Ishikawa (cell line): Measurements from ENCODE around the gene JARID2.

ENCODE experiments used
- CEBPB ChIP-seq: IDR thresholded peaks from 2 replicates; pipeline ENCODE4 v1.6.1; 2012
- NFIC ChIP-seq: IDR thresholded peaks from 2 replicates; pipeline ENCODE4 v1.6.1; 2012
- RAD21 ChIP-seq: IDR thresholded peaks from 2 replicates; pipeline ENCODE4 v1.6.1; 2012; ENCODE audit warnings: low read depth
- TAF1 ChIP-seq: IDR thresholded peaks from 2 replicates; pipeline ENCODE4 v1.6.1; 2012; ENCODE audit warnings: low read depth, mild to moderate bottlenecking
- TCF12 ChIP-seq: IDR thresholded peaks from 2 replicates; pipeline ENCODE4 v1.6.1; 2012; ENCODE audit warnings: low read depth
- TEAD4 ChIP-seq: IDR thresholded peaks from 2 replicates; pipeline ENCODE4 v1.6.1; 2012
- YY1 ChIP-seq: IDR thresholded peaks from 2 replicates; pipeline ENCODE4 v1.6.1; 2012; ENCODE audit warnings: low read depth
- TF ChIP-seq, protein P1 (sequence below): IDR thresholded peaks from 2 replicates; pipeline ENCODE4 v1.6.1; 2012; ENCODE audit warnings: low read depth, mild to moderate bottlenecking

DNA sequence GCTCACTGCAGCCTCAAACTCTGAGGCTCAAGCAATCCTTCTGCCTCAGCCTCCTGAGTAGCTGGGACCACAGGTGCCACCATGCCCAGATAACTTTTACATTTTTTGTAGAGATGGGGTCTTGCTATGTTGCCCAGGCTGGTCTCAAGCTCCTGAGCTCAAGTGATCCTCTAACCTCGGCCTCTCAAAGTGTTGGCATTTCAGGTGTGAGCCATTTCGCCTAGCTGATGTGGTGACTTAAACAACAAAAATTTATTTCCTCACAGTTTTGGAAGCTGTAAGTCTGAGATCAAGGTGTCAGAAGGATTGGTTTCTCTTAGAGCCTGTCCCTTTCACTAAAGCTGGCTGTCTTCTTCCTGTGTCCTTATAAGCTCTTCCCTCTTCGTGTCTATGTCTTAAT lies 15.0 kb upstream of the JARID2 start:
- TF ChIP-seq TCF12 = no peak
- TF ChIP-seq RAD21 = no peak
- TF ChIP-seq CEBPB = no peak
- TF ChIP-seq NFIC = no peak
- no peak for TF ChIP-seq TEAD4
- TF ChIP-seq TAF1 = no peak
- TF ChIP-seq, protein P1, sequence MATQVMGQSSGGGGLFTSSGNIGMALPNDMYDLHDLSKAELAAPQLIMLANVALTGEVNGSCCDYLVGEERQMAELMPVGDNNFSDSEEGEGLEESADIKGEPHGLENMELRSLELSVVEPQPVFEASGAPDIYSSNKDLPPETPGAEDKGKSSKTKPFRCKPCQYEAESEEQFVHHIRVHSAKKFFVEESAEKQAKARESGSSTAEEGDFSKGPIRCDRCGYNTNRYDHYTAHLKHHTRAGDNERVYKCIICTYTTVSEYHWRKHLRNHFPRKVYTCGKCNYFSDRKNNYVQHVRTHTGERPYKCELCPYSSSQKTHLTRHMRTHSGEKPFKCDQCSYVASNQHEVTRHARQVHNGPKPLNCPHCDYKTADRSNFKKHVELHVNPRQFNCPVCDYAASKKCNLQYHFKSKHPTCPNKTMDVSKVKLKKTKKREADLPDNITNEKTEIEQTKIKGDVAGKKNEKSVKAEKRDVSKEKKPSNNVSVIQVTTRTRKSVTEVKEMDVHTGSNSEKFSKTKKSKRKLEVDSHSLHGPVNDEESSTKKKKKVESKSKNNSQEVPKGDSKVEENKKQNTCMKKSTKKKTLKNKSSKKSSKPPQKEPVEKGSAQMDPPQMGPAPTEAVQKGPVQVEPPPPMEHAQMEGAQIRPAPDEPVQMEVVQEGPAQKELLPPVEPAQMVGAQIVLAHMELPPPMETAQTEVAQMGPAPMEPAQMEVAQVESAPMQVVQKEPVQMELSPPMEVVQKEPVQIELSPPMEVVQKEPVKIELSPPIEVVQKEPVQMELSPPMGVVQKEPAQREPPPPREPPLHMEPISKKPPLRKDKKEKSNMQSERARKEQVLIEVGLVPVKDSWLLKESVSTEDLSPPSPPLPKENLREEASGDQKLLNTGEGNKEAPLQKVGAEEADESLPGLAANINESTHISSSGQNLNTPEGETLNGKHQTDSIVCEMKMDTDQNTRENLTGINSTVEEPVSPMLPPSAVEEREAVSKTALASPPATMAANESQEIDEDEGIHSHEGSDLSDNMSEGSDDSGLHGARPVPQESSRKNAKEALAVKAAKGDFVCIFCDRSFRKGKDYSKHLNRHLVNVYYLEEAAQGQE = no peak
- TF ChIP-seq YY1 = no peak
